ENCODE data around the gene NEK11.

DNA sequence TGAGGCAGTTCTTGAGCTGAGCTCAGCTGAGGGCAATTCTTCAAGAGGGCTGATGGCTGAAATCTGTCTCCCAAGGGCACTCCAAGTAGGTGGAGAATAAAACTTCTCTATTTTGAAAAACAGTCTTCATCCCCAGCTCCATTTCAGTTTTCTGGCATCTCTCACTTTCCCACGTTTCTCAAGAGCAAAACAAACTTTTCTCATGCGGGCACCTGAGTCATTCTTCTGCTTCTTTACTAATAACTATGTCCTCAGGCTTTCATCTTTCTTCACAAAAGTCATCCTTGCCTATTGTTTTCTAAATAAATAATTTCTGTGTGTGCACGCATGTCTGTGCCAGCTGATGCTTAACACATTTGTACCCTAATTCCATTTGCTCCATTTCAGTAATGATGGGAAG is 258.8 kb downstream of the NEK11 start:
- TF ChIP-seq, protein P1, sequence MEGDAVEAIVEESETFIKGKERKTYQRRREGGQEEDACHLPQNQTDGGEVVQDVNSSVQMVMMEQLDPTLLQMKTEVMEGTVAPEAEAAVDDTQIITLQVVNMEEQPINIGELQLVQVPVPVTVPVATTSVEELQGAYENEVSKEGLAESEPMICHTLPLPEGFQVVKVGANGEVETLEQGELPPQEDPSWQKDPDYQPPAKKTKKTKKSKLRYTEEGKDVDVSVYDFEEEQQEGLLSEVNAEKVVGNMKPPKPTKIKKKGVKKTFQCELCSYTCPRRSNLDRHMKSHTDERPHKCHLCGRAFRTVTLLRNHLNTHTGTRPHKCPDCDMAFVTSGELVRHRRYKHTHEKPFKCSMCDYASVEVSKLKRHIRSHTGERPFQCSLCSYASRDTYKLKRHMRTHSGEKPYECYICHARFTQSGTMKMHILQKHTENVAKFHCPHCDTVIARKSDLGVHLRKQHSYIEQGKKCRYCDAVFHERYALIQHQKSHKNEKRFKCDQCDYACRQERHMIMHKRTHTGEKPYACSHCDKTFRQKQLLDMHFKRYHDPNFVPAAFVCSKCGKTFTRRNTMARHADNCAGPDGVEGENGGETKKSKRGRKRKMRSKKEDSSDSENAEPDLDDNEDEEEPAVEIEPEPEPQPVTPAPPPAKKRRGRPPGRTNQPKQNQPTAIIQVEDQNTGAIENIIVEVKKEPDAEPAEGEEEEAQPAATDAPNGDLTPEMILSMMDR (IDR thresholded peaks at IDR 0.05 in 2 of 3, conservative IDR thresholded peaks at IDR 0.05 in 1 of 3; ENCODE audit: insufficient read depth in 2 of 3, low read depth in 1 of 3, low read length in 3 of 3) = no peak
- no peak for TF ChIP-seq MTF1 (CRISPR knock-in tag; IDR thresholded peaks at IDR 0.05; ENCODE audit: borderline replicate concordance)
- TF ChIP-seq, protein P2, sequence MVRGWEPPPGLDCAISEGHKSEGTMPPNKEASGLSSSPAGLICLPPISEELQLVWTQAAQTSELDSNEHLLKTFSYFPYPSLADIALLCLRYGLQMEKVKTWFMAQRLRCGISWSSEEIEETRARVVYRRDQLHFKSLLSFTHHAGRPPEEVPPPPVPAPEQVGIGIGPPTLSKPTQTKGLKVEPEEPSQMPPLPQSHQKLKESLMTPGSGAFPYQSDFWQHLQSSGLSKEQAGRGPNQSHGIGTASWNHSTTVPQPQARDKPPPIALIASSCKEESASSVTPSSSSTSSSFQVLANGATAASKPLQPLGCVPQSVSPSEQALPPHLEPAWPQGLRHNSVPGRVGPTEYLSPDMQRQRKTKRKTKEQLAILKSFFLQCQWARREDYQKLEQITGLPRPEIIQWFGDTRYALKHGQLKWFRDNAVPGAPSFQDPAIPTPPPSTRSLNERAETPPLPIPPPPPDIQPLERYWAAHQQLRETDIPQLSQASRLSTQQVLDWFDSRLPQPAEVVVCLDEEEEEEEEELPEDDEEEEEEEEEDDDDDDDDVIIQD (CRISPR knock-in tag; IDR thresholded peaks at IDR 0.05) = no peak
- no peak for TF ChIP-seq ZFP1 (CRISPR knock-in tag; IDR thresholded peaks at IDR 0.05)
- no peak for TF ChIP-seq CREB1 (IDR thresholded peaks at IDR 0.05)
- no peak for TF ChIP-seq CREB1 (CRISPR knock-in tag; IDR thresholded peaks at IDR 0.05)
- no peak for TF ChIP-seq TAF1 (IDR thresholded peaks at IDR 0.05; ENCODE audit: control insufficient read depth, extremely low read depth, insufficient read depth, low read length, severe bottlenecking)
- TF ChIP-seq ZNF766 (CRISPR knock-in tag; conservative IDR thresholded peaks at IDR 0.05) = no peak
- no peak for TF ChIP-seq SRSF1 (IDR thresholded peaks at IDR 0.05; ENCODE audit: low read depth, low read length)
- no peak for TF ChIP-seq TRIM28 (IDR thresholded peaks at IDR 0.05)
- no peak for TF ChIP-seq TCF7L2 (IDR thresholded peaks at IDR 0.05; ENCODE audit: low read depth, low read length)
- TF ChIP-seq, protein P3, sequence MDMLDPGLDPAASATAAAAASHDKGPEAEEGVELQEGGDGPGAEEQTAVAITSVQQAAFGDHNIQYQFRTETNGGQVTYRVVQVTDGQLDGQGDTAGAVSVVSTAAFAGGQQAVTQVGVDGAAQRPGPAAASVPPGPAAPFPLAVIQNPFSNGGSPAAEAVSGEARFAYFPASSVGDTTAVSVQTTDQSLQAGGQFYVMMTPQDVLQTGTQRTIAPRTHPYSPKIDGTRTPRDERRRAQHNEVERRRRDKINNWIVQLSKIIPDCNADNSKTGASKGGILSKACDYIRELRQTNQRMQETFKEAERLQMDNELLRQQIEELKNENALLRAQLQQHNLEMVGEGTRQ (CRISPR knock-in tag; IDR thresholded peaks at IDR 0.05) = no peak
